ENCODE data around the gene SARM1. TPM values are rescaled to one million over a fixed set of nuclear protein-coding genes. Genes with fewer than 3 reads are reported as not detected.

The SARM1 gene
- total RNA-seq, 4 donors from 2014 or later: 10.3 to 20.2 (median 16.3) TPM

DNA sequence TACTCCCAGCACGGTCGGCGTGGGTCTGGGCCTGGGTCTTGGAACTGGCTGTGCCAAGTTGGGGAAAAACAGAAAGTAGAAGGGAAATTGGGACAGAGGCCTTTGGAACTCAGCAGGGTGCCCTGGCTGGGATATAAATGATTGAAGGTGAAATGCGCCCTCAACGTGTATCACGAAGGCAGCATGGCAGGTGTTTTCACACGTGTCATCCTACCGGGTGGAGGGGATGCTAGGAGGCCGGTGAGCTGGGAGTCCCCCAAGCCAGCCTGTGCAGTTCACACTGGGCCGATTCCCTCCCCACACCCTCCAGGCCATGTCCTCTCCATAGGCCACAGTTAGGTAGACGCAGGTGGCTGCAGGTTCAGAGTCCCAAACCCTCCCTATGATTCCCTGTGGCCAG is 30.0 kb upstream of the SARM1 start:
- WGBS, 2 donors: 92 to 94% methylated on average over 10 to 11 of the region's 11 CpGs

DNA sequence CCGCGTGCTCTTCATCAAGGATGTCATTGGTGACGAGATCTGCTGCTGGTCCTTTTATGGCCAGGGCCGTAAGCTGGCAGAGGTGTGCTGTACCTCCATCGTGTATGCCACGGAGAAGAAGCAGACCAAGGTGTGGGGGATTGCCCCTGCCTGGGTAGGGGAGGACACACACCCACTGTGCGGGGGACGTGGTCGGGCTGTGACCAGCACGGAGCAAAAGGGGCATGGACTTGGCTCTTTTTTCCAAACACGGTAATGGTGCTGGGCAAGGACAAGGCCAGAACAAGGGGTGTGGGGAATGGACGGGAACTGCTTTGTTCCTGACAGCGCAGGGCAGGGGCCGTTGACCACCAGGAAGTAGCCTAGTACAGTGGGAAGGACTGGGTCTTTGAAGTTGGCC is 29.2 kb upstream of the SARM1 start:
- 90 to 94% methylated on average over 14 of the region's 14 CpGs for WGBS, 2 donors
- peaks cover 49 to 57% of the 10 kb centered on the region in 2 donors for H3K36me3 ChIP-seq
- DNase-seq: no peak

More for the DNA sequence above, 30.0 kb upstream of the SARM1 start:
- DNase-seq: no peak
- H3K27ac ChIP-seq: no peak overlapping the region
- H3K4me1 ChIP-seq: peaks cover 0 to 32% of the 10 kb centered on the region in 2 donors
- H3K4me3 ChIP-seq (replicated peaks in 1 of 3): no peak overlapping the region
- intact Hi-C loops (cut with DNase I): no loop called here
- peaks cover 47 to 55% of the 10 kb centered on the region in 2 donors for H3K36me3 ChIP-seq
- no peaks in the 10 kb centered on the region for H3K9me3 ChIP-seq
- TF ChIP-seq POLR2A (IDR thresholded peaks at IDR 0.05): no peak
- TF ChIP-seq, protein P1, sequence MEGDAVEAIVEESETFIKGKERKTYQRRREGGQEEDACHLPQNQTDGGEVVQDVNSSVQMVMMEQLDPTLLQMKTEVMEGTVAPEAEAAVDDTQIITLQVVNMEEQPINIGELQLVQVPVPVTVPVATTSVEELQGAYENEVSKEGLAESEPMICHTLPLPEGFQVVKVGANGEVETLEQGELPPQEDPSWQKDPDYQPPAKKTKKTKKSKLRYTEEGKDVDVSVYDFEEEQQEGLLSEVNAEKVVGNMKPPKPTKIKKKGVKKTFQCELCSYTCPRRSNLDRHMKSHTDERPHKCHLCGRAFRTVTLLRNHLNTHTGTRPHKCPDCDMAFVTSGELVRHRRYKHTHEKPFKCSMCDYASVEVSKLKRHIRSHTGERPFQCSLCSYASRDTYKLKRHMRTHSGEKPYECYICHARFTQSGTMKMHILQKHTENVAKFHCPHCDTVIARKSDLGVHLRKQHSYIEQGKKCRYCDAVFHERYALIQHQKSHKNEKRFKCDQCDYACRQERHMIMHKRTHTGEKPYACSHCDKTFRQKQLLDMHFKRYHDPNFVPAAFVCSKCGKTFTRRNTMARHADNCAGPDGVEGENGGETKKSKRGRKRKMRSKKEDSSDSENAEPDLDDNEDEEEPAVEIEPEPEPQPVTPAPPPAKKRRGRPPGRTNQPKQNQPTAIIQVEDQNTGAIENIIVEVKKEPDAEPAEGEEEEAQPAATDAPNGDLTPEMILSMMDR (IDR thresholded peaks at IDR 0.05): no peak
- H3K27me3 ChIP-seq: no peaks in the 10 kb centered on the region

DNA sequence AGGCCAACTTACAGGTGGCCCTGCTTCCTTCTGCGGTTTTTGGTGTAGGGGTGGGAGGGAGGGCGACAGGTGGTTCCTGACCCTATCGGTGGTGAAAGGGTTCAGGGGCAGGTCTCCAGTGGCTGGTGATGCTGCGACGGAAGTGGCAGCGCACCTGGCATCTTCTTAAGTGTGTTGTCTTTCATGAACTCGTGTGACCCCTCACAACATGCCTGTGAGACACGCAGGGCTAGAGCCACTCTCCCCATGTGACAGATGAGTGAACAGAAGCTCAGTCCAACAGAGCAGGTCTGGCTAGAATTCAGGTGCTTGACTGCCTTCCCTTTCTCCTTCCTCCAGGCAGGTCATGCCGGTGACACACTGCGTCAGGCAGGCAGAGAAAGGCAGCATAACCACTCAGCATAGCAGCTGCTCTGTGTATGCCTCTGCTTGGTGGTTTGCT is 28.0 kb upstream of the SARM1 start:
- DNase-seq: peak; percentile 82 to 86
- Histone ChIP-seq H3K4me1 (peaks cover 0 to 22% of the 10 kb centered on the region in 2 donors), H3K4me3 (replicated peaks in 1 of 3) (no peak overlapping the region), H3K27ac (peak overlapping the region in 2 of 3 donors; percentile 28 to 40), H3K36me3 (peaks cover 61 to 68% of the 10 kb centered on the region in 2 donors), H3K27me3 (no peaks in the 10 kb centered on the region), H3K9me3 (no peaks in the 10 kb centered on the region)
- TF ChIP-seq POLR2A (IDR thresholded peaks at IDR 0.05): peak in 1 of 2 donors; percentile 9
- TF ChIP-seq, protein P1 (IDR thresholded peaks at IDR 0.05): no peak
- 44 to 45% methylated on average over 9 to 10 of the region's 10 CpGs for WGBS, 2 donors
- intact Hi-C loops (cut with DNase I): no loop called here

More for the DNA sequence above, 29.2 kb upstream of the SARM1 start:
- intact Hi-C loops (cut with DNase I): no loop called here
- Histone ChIP-seq H3K4me1 (peaks cover 0 to 28% of the 10 kb centered on the region in 2 donors), H3K27me3 (no peaks in the 10 kb centered on the region), H3K27ac (no peak overlapping the region), H3K4me3 (replicated peaks in 1 of 3) (no peak overlapping the region), H3K9me3 (no peaks in the 10 kb centered on the region)
- TF ChIP-seq, protein P1 (IDR thresholded peaks at IDR 0.05): no peak
- TF ChIP-seq POLR2A (IDR thresholded peaks at IDR 0.05): no peak

DNA sequence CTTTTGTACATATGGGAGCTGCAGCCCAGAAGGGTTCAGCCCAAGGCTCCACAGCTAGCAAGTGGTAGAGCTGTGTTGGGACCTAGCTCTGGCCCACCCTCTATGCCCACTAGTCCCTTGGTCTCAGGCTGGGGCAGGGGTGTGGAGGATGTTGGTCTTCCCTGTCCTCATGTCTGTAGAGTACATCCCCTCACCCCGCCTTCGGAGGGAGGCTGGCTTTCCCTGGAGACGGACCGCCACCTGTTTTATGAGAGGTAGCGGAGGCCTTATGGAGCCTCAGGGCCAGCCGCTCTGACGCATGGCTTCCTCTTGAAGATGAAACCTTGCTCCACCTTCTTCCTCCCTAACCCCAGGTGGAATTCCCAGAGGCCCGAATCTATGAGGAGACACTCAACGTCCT is 27.5 kb upstream of the SARM1 start:
- H3K27me3 ChIP-seq: no peaks in the 10 kb centered on the region
- peak overlapping the region; percentile 28 to 40 (median 31) for H3K27ac ChIP-seq
- TF ChIP-seq, protein P1 (IDR thresholded peaks at IDR 0.05): no peak
- H3K36me3 ChIP-seq: peaks cover 66 to 72% of the 10 kb centered on the region in 2 donors
- no peaks in the 10 kb centered on the region for H3K9me3 ChIP-seq
- H3K4me3 ChIP-seq (replicated peaks in 1 of 3): no peak overlapping the region
- DNase-seq: peak in 1 of 2 donors; percentile 15
- 87 to 92% methylated on average over 9 of the region's 9 CpGs for WGBS, 2 donors
- H3K4me1 ChIP-seq: peaks cover 0 to 22% of the 10 kb centered on the region in 2 donors
- intact Hi-C loops (cut with DNase I): no loop called here

DNA sequence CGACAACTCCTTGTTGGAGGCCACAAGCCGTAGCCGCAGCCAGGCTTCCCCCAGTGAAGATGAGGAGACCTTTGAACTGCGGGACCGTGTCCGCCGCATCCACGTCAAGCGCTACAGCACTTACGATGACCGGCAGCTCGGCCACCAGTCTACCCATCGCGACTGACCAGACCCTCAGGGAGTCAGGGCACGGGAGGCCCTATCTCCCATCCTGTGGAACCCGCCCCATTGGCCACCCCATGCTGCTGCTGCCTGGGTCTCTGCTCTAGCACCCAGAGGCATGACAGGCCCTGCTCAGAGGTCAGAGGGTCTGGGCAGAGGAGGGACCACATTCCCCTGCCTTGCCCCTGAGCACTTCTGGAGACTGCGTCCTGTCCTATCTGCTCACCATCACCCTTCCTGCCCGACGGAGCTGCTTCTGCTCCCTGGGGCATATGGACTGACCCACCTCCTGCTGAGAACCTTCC is 27.0 kb upstream of the SARM1 start:
- DNase-seq: no peak
- H3K27me3 ChIP-seq: no peaks in the 10 kb centered on the region
- TF ChIP-seq POLR2A (IDR thresholded peaks at IDR 0.05): no peak
- H3K4me1 ChIP-seq: peaks cover 0 to 22% of the 10 kb centered on the region in 2 donors
- WGBS, 2 donors: 90% methylated on average over 16 to 17 of the region's 19 CpGs
- H3K4me3 ChIP-seq (replicated peaks in 1 of 3): no peak overlapping the region
- intact Hi-C loops (cut with DNase I): no loop called here
- peaks cover 67 to 70% of the 10 kb centered on the region in 2 donors for H3K36me3 ChIP-seq
- H3K9me3 ChIP-seq: no peaks in the 10 kb centered on the region
- H3K27ac ChIP-seq: no peak overlapping the region

Data from thyroid gland (tissue), 4 donors.